Ectodermal cell (in vitro differentiated cells): ENCODE measurements around the gene TPO.
"Not testable (repeated sequence)": the region's sequence is repeated elsewhere in the genome, so short reads cannot be mapped to it uniquely, and the experiment has no call there.

Source experiments
- H3K27ac ChIP-seq: 2 replicates; pipeline ENCODE4 v1.7.0; 2013; ENCODE audit warnings: mild to moderate bottlenecking, low read depth, low read length; ENCODE audit not compliant: insufficient read depth, poor library complexity, severe bottlenecking
- H3K27me3 ChIP-seq: 2 replicates; pipeline ENCODE4 v1.7.0; 2013; ENCODE audit warnings: mild to moderate bottlenecking, low read length; ENCODE audit not compliant: insufficient read depth, control insufficient read depth, poor library complexity, severe bottlenecking
- H3K36me3 ChIP-seq: one replicate; pipeline ENCODE4 v1.7.0; 2013; ENCODE audit warnings: low read length; ENCODE audit not compliant: control insufficient read depth, insufficient read depth
- H3K4me1 ChIP-seq: one replicate; pipeline ENCODE4 v1.7.0; 2013; ENCODE audit warnings: low read length; ENCODE audit not compliant: control insufficient read depth, insufficient read depth
- H3K4me3 ChIP-seq: 2 replicates; pipeline ENCODE4 v1.7.0; 2013; ENCODE audit warnings: low read depth, low read length, control low read depth; ENCODE audit not compliant: insufficient read depth
- H3K9me3 ChIP-seq: 2 replicates; pipeline ENCODE4 v1.7.0; 2013; ENCODE audit warnings: mild to moderate bottlenecking, low read length, moderate library complexity; ENCODE audit not compliant: control insufficient read depth
- WGBS, 2 experiments: methylation state at CpG; one replicate each; pipeline ENCODE4 v1.1.7; 2013; ENCODE audit warnings: missing lambda C conversion rate in 2 of 2; 5-methylcytosine and 5-hydroxymethylcytosine counted together

The TPO gene

GRCh38 chr2:1378456-1379150, 34.7 kb upstream of the TPO start:
- no peaks in the 10 kb centered on the region for H3K4me1 ChIP-seq
- 91 to 92% methylated on average over 17 of the region's 17 CpGs for WGBS, 2 experiments
- H3K4me3 ChIP-seq, result no peak overlapping the region
- H3K9me3 ChIP-seq, result no peaks in the 10 kb centered on the region
- H3K27ac ChIP-seq, result no peak overlapping the region
- H3K27me3 ChIP-seq, result no peaks in the 10 kb centered on the region
- H3K36me3 ChIP-seq, result no peaks in the 10 kb centered on the region

DNA sequence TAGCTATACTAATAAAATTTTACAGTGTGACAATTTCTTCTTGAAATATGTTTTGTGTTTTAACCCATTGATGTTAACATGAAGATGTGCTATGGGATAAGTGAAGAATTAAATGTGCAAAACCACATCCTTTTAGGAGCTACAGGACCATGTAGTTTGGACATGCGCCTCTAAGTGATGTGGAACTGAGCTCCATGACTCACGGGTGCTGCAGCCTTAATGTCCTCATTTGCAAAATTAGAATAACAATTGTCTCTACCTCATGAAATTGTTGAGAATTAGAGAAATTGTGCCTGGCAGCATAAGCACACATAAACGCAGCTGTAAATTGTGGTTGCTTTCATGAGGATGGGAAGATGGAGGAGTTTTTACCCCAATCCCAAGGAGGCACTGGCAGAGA, 31.6 kb upstream of the TPO start:
- Histone ChIP-seq H3K4me3 (no peak overlapping the region), H3K27me3 (no peaks in the 10 kb centered on the region), H3K9me3 (no peaks in the 10 kb centered on the region), H3K4me1 (no peaks in the 10 kb centered on the region), H3K36me3 (no peaks in the 10 kb centered on the region), H3K27ac (no peak overlapping the region)
- WGBS, 2 experiments, result 75 to 82% methylated on average over 3 of the region's 3 CpGs

GRCh38 chr2:1387954-1388725, 25.1 kb upstream of the TPO start:
- not testable (repeated sequence) for H3K27me3 ChIP-seq, H3K27ac ChIP-seq, H3K36me3 ChIP-seq, H3K9me3 ChIP-seq, H3K4me1 ChIP-seq
- 12 to 14% methylated on average over 18 of the region's 18 CpGs for WGBS, 2 experiments
- peak overlapping the region; percentile 4 for H3K4me3 ChIP-seq

- H3K4me1 ChIP-seq, H3K9me3 ChIP-seq, H3K27me3 ChIP-seq, H3K27ac ChIP-seq, H3K4me3 ChIP-seq, H3K36me3 ChIP-seq: not testable (repeated sequence)
- WGBS, 2 experiments, result 93 to 95% methylated on average over 6 of the region's 6 CpGs
These were observed 23.1 kb upstream of the TPO start for GRCh38 chr2:1390118-1390517.

DNA sequence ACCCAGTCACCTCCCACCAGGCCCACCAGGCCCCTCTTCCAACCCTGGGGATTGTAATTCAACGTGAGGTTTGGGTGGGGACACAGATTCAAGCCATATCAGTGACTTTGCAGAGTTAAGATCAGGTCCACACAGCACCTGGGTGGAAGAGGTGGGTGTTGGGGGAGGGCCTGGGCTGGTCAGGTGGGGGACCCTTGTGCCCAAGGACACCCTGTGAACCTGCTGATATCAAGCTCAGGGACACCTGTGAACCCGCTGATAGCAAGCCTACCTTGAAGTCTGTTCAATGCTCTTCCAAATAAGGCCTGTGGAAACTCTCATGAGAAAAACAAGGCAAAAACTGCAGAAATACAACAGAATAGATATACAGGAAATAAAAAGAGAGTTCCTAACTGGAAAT, 19.9 kb upstream of the TPO start:
- Histone ChIP-seq H3K4me3 (no peak overlapping the region), H3K27ac (no peak overlapping the region), H3K27me3 (no peaks in the 10 kb centered on the region), H3K36me3 (no peaks in the 10 kb centered on the region), H3K9me3 (no peaks in the 10 kb centered on the region), H3K4me1 (peaks cover 4% of the 10 kb centered on the region)
- WGBS, 2 experiments, result 85 to 90% methylated on average over 2 of the region's 2 CpGs

DNA sequence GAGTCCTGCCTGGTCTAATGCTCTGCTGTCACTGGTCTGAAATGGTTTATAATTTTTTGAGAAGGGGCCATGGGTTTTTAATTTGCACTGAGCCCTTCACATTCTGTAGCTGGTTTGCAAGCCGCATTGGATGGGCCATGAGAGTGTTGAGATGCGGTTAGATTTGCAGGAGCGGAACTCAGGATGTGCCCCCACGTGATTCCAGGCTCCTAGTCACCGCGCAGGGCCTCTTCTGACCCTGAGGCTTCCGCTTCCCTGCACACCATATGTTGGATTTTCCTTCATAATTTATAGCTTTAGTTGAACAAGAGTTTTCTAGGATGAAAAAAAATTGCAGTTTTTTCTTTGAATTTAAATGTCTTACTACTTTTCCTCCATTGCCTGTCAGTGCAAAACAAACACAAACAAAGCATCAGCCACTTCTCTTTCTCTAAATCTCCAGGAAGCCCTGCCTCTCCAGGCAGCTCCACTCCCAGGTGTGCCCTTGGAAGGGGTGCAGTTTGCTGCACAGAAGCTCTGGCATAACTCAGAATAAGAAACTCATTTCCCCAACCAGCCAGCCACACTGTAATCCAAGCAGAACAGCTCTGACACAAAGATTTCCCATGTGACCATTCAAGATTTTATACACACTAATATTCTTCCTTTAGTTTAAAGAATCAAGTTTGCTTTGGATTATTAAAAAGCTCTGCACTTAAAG, 18.4 kb upstream of the TPO start:
- Histone ChIP-seq H3K4me1 (no peaks in the 10 kb centered on the region), H3K9me3 (no peaks in the 10 kb centered on the region), H3K4me3 (no peak overlapping the region), H3K27me3 (no peaks in the 10 kb centered on the region), H3K27ac (no peak overlapping the region), H3K36me3 (no peaks in the 10 kb centered on the region)
- 93 to 95% methylated on average over 7 of the region's 7 CpGs for WGBS, 2 experiments

DNA sequence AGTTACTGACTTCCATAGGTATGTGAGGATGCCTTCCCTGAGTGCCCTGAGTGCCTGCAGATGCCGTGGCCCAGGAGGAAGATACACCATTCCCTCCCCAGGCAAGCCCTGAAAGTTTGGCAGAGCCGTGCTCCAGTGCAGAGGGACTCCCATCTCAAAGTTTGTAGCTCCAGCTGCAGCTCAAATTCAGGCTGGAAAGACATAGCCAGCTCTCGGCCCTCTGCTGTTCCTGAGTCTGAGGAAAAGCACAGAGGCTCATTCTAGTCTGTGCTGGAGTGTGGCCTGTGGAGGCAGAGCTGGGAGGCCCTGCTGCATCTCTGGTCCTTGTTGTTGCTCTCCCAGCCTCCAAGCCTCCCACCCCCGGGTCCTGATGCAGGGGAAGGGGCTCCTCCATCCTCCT, 15.9 kb upstream of the TPO start:
- Histone ChIP-seq H3K27ac (no peak overlapping the region), H3K9me3 (no peaks in the 10 kb centered on the region), H3K36me3 (no peaks in the 10 kb centered on the region), H3K4me3 (no peak overlapping the region), H3K27me3 (no peaks in the 10 kb centered on the region), H3K4me1 (no peaks in the 10 kb centered on the region)
- 83 to 91% methylated on average over 4 of the region's 4 CpGs for WGBS, 2 experiments

DNA sequence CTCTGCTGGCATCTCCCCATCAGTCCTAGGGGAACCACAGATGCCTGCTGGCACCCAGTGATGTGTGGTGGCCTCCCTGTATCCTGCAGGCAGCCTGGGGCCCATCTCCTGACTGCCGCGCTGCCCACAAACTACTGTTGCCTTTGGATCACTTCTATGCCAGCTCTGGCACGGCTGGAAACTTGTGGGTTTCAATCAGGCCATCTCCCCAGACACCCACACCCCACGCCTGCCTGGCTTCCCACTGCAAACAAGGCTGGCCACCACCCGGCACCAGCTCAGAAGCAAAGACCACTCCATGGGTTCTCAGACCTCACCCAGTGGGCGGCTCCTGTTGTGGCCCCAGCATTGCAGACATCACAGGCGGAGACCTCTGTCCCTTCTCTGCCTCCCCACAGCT, 15.1 kb upstream of the TPO start:
- H3K27ac ChIP-seq, result no peak overlapping the region
- 93 to 94% methylated on average over 7 of the region's 7 CpGs for WGBS, 2 experiments
- no peaks in the 10 kb centered on the region for H3K36me3 ChIP-seq
- no peaks in the 10 kb centered on the region for H3K4me1 ChIP-seq
- no peaks in the 10 kb centered on the region for H3K9me3 ChIP-seq
- H3K27me3 ChIP-seq, result no peaks in the 10 kb centered on the region
- H3K4me3 ChIP-seq, result no peak overlapping the region

GRCh38 chr2:1400943-1401735, 12.1 kb upstream of the TPO start:
- WGBS, 2 experiments, result 93% methylated on average over 8 of the region's 8 CpGs
- Histone ChIP-seq H3K36me3 (no peaks in the 10 kb centered on the region), H3K4me1 (no peaks in the 10 kb centered on the region), H3K27ac (no peak overlapping the region), H3K27me3 (no peaks in the 10 kb centered on the region), H3K4me3 (no peak overlapping the region), H3K9me3 (no peaks in the 10 kb centered on the region)

DNA sequence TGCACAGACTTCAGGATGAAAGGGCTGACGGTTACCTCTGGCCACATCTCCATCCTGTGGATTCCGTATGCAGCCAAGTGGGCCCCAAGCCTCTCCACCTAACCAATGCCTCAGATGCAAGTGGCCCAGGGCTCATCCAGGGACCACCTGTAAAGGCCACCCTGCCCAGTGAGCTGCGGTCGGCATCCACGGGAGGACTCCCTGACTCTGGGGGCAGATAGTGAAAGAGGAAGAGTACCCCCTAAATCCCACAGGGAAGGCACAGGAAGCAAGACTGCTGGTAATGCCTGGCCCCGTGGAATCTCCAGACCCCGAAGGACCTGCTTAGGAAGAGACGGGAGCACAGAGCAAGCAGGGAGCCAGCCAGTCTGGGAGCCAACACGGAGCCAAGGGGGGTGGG, 11.2 kb upstream of the TPO start:
- H3K9me3 ChIP-seq, result no peaks in the 10 kb centered on the region
- H3K4me3 ChIP-seq, result no peak overlapping the region
- 87 to 89% methylated on average over 9 of the region's 9 CpGs for WGBS, 2 experiments
- H3K27me3 ChIP-seq, result no peaks in the 10 kb centered on the region
- H3K27ac ChIP-seq, result no peak overlapping the region
- no peaks in the 10 kb centered on the region for H3K4me1 ChIP-seq
- no peaks in the 10 kb centered on the region for H3K36me3 ChIP-seq
